Neuronal stem cell (in vitro differentiated cells): Measurements from ENCODE around the gene VWC2L.

Experiments
- DNase-seq: peaks from one replicate; pipeline ENCODE4 v3.0.0-alpha.2; 2013; ENCODE audit warnings: low spot score
- H2AFZ ChIP-seq: one replicate; pipeline ENCODE4 v1.6.1; 2013; ENCODE audit warnings: mild to moderate bottlenecking, low read length, inconsistent platforms
- H2AK5ac ChIP-seq: 2 replicates; pipeline ENCODE4 v1.6.1; 2013; ENCODE audit warnings: low read depth, mild to moderate bottlenecking, inconsistent platforms, low read length, moderate library complexity, mixed read lengths
- H2BK120ac ChIP-seq: 2 replicates; pipeline ENCODE4 v1.6.1; 2013; ENCODE audit warnings: low read depth, mild to moderate bottlenecking, inconsistent platforms, low read length, moderate library complexity, mixed read lengths
- H2BK12ac ChIP-seq: one replicate; pipeline ENCODE4 v1.6.1; 2013; ENCODE audit warnings: low read length, inconsistent platforms
- H2BK15ac ChIP-seq: 2 replicates; pipeline ENCODE4 v1.6.1; 2013; ENCODE audit warnings: mild to moderate bottlenecking, low read length, inconsistent platforms, mixed read lengths
- H2BK5ac ChIP-seq: one replicate; pipeline ENCODE4 v1.6.1; 2013; ENCODE audit warnings: inconsistent platforms, mild to moderate bottlenecking, low read length, moderate library complexity
- H3K14ac ChIP-seq: one replicate; pipeline ENCODE4 v1.6.1; 2013; ENCODE audit warnings: low read length, inconsistent platforms
- H3K18ac ChIP-seq: 2 replicates; pipeline ENCODE4 v1.6.1; 2013; ENCODE audit warnings: low read length, inconsistent platforms
- H3K23ac ChIP-seq: 2 replicates; pipeline ENCODE4 v1.6.1; 2013; ENCODE audit warnings: low read depth, mild to moderate bottlenecking, mixed read lengths, low read length, inconsistent platforms; ENCODE audit not compliant: poor library complexity
- H3K27ac ChIP-seq: replicated peaks from 3 replicates; pipeline ENCODE4 v1.5.1; 2013; ENCODE audit warnings: low read length, inconsistent platforms
- H3K27me3 ChIP-seq, 3 experiments: 2 replicates each; pipeline ENCODE4 v1.6.1; 2013; ENCODE audit warnings: low read length in 3 of 3, mild to moderate bottlenecking in 2 of 3, inconsistent platforms in 1 of 3, low read depth in 1 of 3, mixed read lengths in 1 of 3, moderate library complexity in 1 of 3; ENCODE audit not compliant: control insufficient read depth in 3 of 3, insufficient read depth in 3 of 3
- H3K36me3 ChIP-seq, 2 donors: replicated peaks in 1 of 2; 2 replicates each; pipeline ENCODE4 v1.6.1; 2013; ENCODE audit warnings: low read length in 2 of 2; ENCODE audit not compliant: control insufficient read depth in 2 of 2, insufficient read depth in 2 of 2
- H3K4ac ChIP-seq: 2 replicates; pipeline ENCODE4 v1.6.1; 2013; ENCODE audit warnings: inconsistent platforms, mild to moderate bottlenecking, low read length, moderate library complexity
- H3K4me1 ChIP-seq, 2 donors: 1 replicate in 1 of 2; 2 replicates in 1 of 2; pipeline ENCODE4 v1.6.1; 2013; ENCODE audit warnings: low read length in 2 of 2, low read depth in 1 of 2; ENCODE audit not compliant: control insufficient read depth in 2 of 2, insufficient read depth in 1 of 2
- H3K4me2 ChIP-seq: one replicate; pipeline ENCODE4 v1.6.1; 2013; ENCODE audit warnings: mild to moderate bottlenecking, low read length, inconsistent platforms; ENCODE audit not compliant: insufficient read depth, poor library complexity, severe bottlenecking
- H3K4me3 ChIP-seq, 2 donors: 2 replicates each; pipeline ENCODE4 v1.5.1; 2013; ENCODE audit warnings: low read length in 2 of 2, mild to moderate bottlenecking in 2 of 2, inconsistent platforms in 1 of 2, moderate library complexity in 1 of 2
- H3K79me1 ChIP-seq: one replicate; pipeline ENCODE4 v1.6.1; 2013; ENCODE audit warnings: low read depth, mild to moderate bottlenecking, inconsistent platforms, low read length, moderate library complexity
- H3K9ac ChIP-seq: one replicate; pipeline ENCODE4 v1.6.1; 2013; ENCODE audit warnings: mild to moderate bottlenecking, low read depth, low read length, inconsistent platforms; ENCODE audit not compliant: poor library complexity
- H3K9me3 ChIP-seq, 2 donors: replicated peaks in 1 of 2; 2 replicates each; pipeline versions ENCODE3 to v1.6.1; 2013; ENCODE audit warnings: low read length in 2 of 2, mild to moderate bottlenecking in 2 of 2, inconsistent platforms in 1 of 2, low read depth in 1 of 2, mixed read lengths in 1 of 2, moderate library complexity in 1 of 2; ENCODE audit not compliant: control insufficient read depth in 2 of 2, insufficient read depth in 1 of 2
- H4K8ac ChIP-seq: one replicate; pipeline ENCODE4 v1.6.1; 2013; ENCODE audit warnings: low read depth, mild to moderate bottlenecking, inconsistent platforms, low read length, moderate library complexity
- H4K91ac ChIP-seq: one replicate; pipeline ENCODE4 v1.6.1; 2013; ENCODE audit warnings: low read length, low read depth, mild to moderate bottlenecking, inconsistent platforms; ENCODE audit not compliant: poor library complexity
- WGBS, 2 donors: extraction: QIAGEN DNeasy Blood & Tissue Kit; methylation state at CpG; one replicate each; pipeline ENCODE4 v1.1.7; 2013; ENCODE audit warnings: missing lambda C conversion rate in 2 of 2, mixed read lengths in 1 of 2; ENCODE audit not compliant: insufficient read length in 2 of 2, insufficient replicate concordance in 1 of 2; ENCODE audit errors: extremely low coverage in 2 of 2; 5-methylcytosine and 5-hydroxymethylcytosine counted together

The VWC2L gene

GRCh38 chr2:214579035-214579434, 168.2 kb downstream of the VWC2L start:
- H3K9me3 ChIP-seq, result no peaks in the 10 kb centered on the region
- no peak overlapping the region for H3K4ac ChIP-seq
- H2BK5ac ChIP-seq, result no peak overlapping the region
- H2AK5ac ChIP-seq, result no peak overlapping the region
- no peaks in the 10 kb centered on the region for H3K27me3 ChIP-seq
- no peaks in the 10 kb centered on the region for H3K79me1 ChIP-seq
- H3K18ac ChIP-seq, result no peak overlapping the region
- H2AFZ ChIP-seq, result peak overlapping the region; percentile 55
- no peak overlapping the region for H2BK120ac ChIP-seq
- H3K4me3 ChIP-seq, result no peak overlapping the region
- WGBS, 2 donors, result no CpG with 5 or more reads among the region's 6 CpGs
- H3K9ac ChIP-seq, result no peak overlapping the region
- H4K91ac ChIP-seq, result no peak overlapping the region
- H3K4me1 ChIP-seq, result peaks cover 7 to 56% of the 10 kb centered on the region in 2 donors
- H3K27ac ChIP-seq, result no peak overlapping the region
- H2BK15ac ChIP-seq, result no peak overlapping the region
- H3K14ac ChIP-seq, result no peak overlapping the region
- DNase-seq, result no peak
- H4K8ac ChIP-seq, result no peak overlapping the region
- H3K4me2 ChIP-seq, result no peak overlapping the region
- H3K23ac ChIP-seq, result no peak overlapping the region
- no peak overlapping the region for H2BK12ac ChIP-seq
- H3K36me3 ChIP-seq, result no peaks in the 10 kb centered on the region

DNA sequence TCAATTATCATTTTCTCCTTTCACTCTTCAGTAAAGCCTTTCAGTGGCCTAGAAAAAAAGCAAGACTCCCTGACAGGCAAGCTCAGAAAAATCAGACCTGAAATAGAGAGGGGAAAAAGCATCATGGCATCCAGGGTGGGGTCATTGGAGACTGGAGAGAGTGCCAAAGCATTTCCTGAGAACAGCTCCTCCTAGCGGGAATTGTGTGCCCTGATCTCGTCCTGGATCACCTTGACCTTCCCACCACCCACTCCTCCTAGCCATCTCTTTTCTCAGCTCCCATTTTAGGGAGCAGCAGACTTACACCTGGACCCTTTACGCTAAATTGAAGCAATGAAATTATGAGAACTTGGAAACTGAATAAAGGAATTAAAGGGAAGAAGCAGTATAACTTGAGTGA, 176.6 kb downstream of the VWC2L start:
- Histone ChIP-seq H2AFZ (peak overlapping the region; percentile 30), H2BK15ac (no peak overlapping the region), H3K9me3 (no peaks in the 10 kb centered on the region), H3K18ac (no peak overlapping the region), H3K4ac (no peak overlapping the region), H3K36me3 (no peaks in the 10 kb centered on the region), H2BK12ac (no peak overlapping the region), H2AK5ac (no peak overlapping the region), H3K79me1 (no peaks in the 10 kb centered on the region), H4K8ac (no peak overlapping the region), H2BK5ac (no peak overlapping the region), H3K14ac (no peak overlapping the region), H3K9ac (no peak overlapping the region), H3K4me2 (no peak overlapping the region), H3K23ac (no peak overlapping the region), H2BK120ac (no peak overlapping the region), H4K91ac (no peak overlapping the region), H3K27me3 (no peaks in the 10 kb centered on the region), H3K4me3 (no peak overlapping the region), H3K27ac (no peak overlapping the region), H3K4me1 (no peaks in the 10 kb centered on the region)
- no CpG with 5 or more reads among the region's 3 CpGs for WGBS, 2 donors
- DNase-seq, result no peak

DNA sequence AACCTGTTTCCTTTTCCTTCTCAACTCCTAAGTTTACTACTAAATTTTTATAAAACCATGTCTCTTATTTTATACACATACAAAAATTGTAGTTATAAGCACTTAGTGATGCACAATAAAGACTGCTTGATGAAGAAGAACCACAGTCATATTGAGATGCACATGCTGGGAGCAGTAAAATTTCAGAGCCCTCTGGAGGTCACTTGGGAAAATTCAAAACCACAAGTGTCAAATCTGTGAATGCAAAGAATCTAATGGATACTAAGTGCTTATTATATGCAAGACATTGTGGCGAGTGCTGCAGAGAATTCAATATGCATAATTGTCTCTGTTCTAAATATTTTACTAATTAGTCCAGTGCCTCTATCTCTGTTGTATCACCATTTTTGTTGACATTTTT, 180.5 kb downstream of the VWC2L start:
- H4K91ac ChIP-seq, result no peak overlapping the region
- no peak overlapping the region for H3K18ac ChIP-seq
- H3K36me3 ChIP-seq, result no peaks in the 10 kb centered on the region
- H3K79me1 ChIP-seq, result no peaks in the 10 kb centered on the region
- H3K4me1 ChIP-seq, result peaks cover 2 to 11% of the 10 kb centered on the region in 2 donors
- H2BK15ac ChIP-seq, result no peak overlapping the region
- H3K27ac ChIP-seq, result no peak overlapping the region
- no peak overlapping the region for H2BK12ac ChIP-seq
- no peak overlapping the region for H4K8ac ChIP-seq
- no peak overlapping the region for H2BK120ac ChIP-seq
- no peak overlapping the region for H2AFZ ChIP-seq
- H3K9ac ChIP-seq, result no peak overlapping the region
- no peak overlapping the region for H2AK5ac ChIP-seq
- no peak overlapping the region for H3K4me3 ChIP-seq
- no CpG with 5 or more reads among the region's 1 CpG for WGBS, 2 donors
- no peak overlapping the region for H3K4ac ChIP-seq
- DNase-seq, result no peak
- no peak overlapping the region for H2BK5ac ChIP-seq
- H3K27me3 ChIP-seq, result no peaks in the 10 kb centered on the region
- H3K14ac ChIP-seq, result no peak overlapping the region
- H3K4me2 ChIP-seq, result no peak overlapping the region
- no peaks in the 10 kb centered on the region for H3K9me3 ChIP-seq
- no peak overlapping the region for H3K23ac ChIP-seq

- no peak overlapping the region for H4K8ac ChIP-seq
- no peak overlapping the region for H3K4me2 ChIP-seq
- no peak overlapping the region for H4K91ac ChIP-seq
- H3K79me1 ChIP-seq, result no peaks in the 10 kb centered on the region
- H3K9me3 ChIP-seq, result no peaks in the 10 kb centered on the region
- H3K14ac ChIP-seq, result no peak overlapping the region
- no peaks in the 10 kb centered on the region for H3K27me3 ChIP-seq
- H3K23ac ChIP-seq, result no peak overlapping the region
- no peak overlapping the region for H3K9ac ChIP-seq
- no peak overlapping the region for H2AFZ ChIP-seq
- no peak overlapping the region for H2BK5ac ChIP-seq
- no peak overlapping the region for H3K18ac ChIP-seq
- no peak overlapping the region for H3K4me3 ChIP-seq
- H3K4ac ChIP-seq, result no peak overlapping the region
- no peak overlapping the region for H3K27ac ChIP-seq
- no peak overlapping the region for H2AK5ac ChIP-seq
- H3K4me1 ChIP-seq, result peaks cover 2 to 11% of the 10 kb centered on the region in 2 donors
- WGBS, 2 donors, result no CpG with 5 or more reads among the region's 4 CpGs
- no peak overlapping the region for H2BK12ac ChIP-seq
- H2BK120ac ChIP-seq, result no peak overlapping the region
- no peaks in the 10 kb centered on the region for H3K36me3 ChIP-seq
- DNase-seq, result no peak
- H2BK15ac ChIP-seq, result no peak overlapping the region
These were observed 181.2 kb downstream of the VWC2L start for GRCh38 chr2:214592011-214592410.
